HG03103 (cell line): ENCODE data around the gene DCXR.

Experiments
- ATAC-seq: cut with Tn5 transposase; IDR thresholded peaks from one replicate; pipeline ENCODE4 v1.9.1; 2021; ENCODE audit warnings: low read depth; ENCODE audit not compliant: unreplicated experiment

The DCXR gene

GRCh38 chr17:82076018-82076784 is 38.7 kb upstream of the DCXR start:
- ATAC-seq = no peak

- ATAC-seq = no peak
These were observed 35.9 kb upstream of the DCXR start for GRCh38 chr17:82073446-82073845.

GRCh38 chr17:82072827-82073226 is 35.3 kb upstream of the DCXR start:
- no peak for ATAC-seq

GRCh38 chr17:82070611-82071010 is 33.1 kb upstream of the DCXR start:
- no peak for ATAC-seq

GRCh38 chr17:82065638-82066303 is 28.3 kb upstream of the DCXR start, which contains the start of gene DUS1L:
TSS of gene DUS1L (minus strand) at chr17:82065804. CDS start at chr17:82065059, 745 bp downstream.
- no peak for ATAC-seq

GRCh38 chr17:82065193-82065637 is 27.7 kb upstream of the DCXR start:
- ATAC-seq = no peak

- no peak for ATAC-seq
These were observed 27.1 kb upstream of the DCXR start for GRCh38 chr17:82064433-82065192.

- ATAC-seq = no peak
These were observed 26.2 kb upstream of the DCXR start for GRCh38 chr17:82063424-82064415.

GRCh38 chr17:82062984-82063368 is 25.5 kb upstream of the DCXR start:
- ATAC-seq = no peak

- no peak for ATAC-seq
These were observed 24.8 kb upstream of the DCXR start for GRCh38 chr17:82062076-82062983.

- ATAC-seq = no peak
These were observed 23.8 kb upstream of the DCXR start for GRCh38 chr17:82061047-82061925.

- no peak for ATAC-seq
These were observed 23.1 kb upstream of the DCXR start for GRCh38 chr17:82060614-82061013.

GRCh38 chr17:82060001-82060380 is 22.5 kb upstream of the DCXR start:
- ATAC-seq = no peak

- no peak for ATAC-seq
These were observed 21.9 kb upstream of the DCXR start for GRCh38 chr17:82059272-82060000.

- ATAC-seq = no peak
These were observed 21.4 kb upstream of the DCXR start for GRCh38 chr17:82058855-82059249.

- ATAC-seq = no peak
These were observed 20.8 kb upstream of the DCXR start for GRCh38 chr17:82058230-82058854.
